H1 (cell line): ENCODE measurements around the gene STRN. TPM values are rescaled to one million over a fixed set of nuclear protein-coding genes. Genes with fewer than 3 reads are reported as not detected.

Experiments used
- CTCF ChIA-PET: fragments of 300-600 bp; sonication (Branson Sonifier 250); formaldehyde crosslinking; loops from one replicate; lab custom pipeline; 2021; ENCODE audit not compliant: partially characterized antibody; lab: Charles Lee
- POLR2A ChIA-PET: fragments of 300-600 bp; sonication (Branson Sonifier 250); formaldehyde crosslinking; loops from one replicate; lab custom pipeline; 2021; ENCODE audit warnings: inconsistent platforms; ENCODE audit not compliant: partially characterized antibody; lab: Charles Lee
- DNase-seq, 2 experiments: peaks; one replicate each; pipeline versions ENCODE4 v3.0.0 to v3.0.0-alpha.2; 2010 to 2022; ENCODE audit warnings: low spot score in 2 of 2, low read depth in 1 of 2, mixed read lengths in 1 of 2
- FAIRE-seq: peaks from 2 replicates; lab custom pipeline; 2011; peaks lifted over from hg19 to GRCh38; lab: Jason Lieb, UNC
- H2AFZ ChIP-seq: 2 replicates; pipeline ENCODE4 v1.8.1; 2012; ENCODE audit warnings: low read length, inconsistent platforms
- H2AK5ac ChIP-seq: 2 replicates; pipeline ENCODE4 v1.6.1; 2013; ENCODE audit warnings: low read depth, low read length
- H2BK120ac ChIP-seq: replicated peaks from 2 replicates; pipeline ENCODE3; 2013; ENCODE audit warnings: low read depth, low read length, inconsistent platforms
- H2BK12ac ChIP-seq: 2 replicates; pipeline ENCODE4 v1.6.1; 2013; ENCODE audit warnings: low read depth, low read length
- H2BK15ac ChIP-seq: 2 replicates; pipeline ENCODE4 v1.6.1; 2013; ENCODE audit warnings: low read length
- H2BK20ac ChIP-seq: 2 replicates; pipeline ENCODE4 v1.6.1; 2013; ENCODE audit warnings: low read length
- H2BK5ac ChIP-seq: 2 replicates; pipeline ENCODE4 v1.6.1; 2013; ENCODE audit warnings: low read depth, low read length
- H3K14ac ChIP-seq: 2 replicates; pipeline ENCODE4 v1.6.1; 2013; ENCODE audit warnings: inconsistent platforms; ENCODE audit not compliant: insufficient read length
- H3K18ac ChIP-seq: 2 replicates; pipeline ENCODE4 v1.6.1; 2013; ENCODE audit warnings: low read length; ENCODE audit errors: extremely low read depth
- H3K23ac ChIP-seq: 2 replicates; pipeline ENCODE4 v1.6.1; 2013; ENCODE audit warnings: inconsistent platforms; ENCODE audit not compliant: insufficient read length
- H3K23me2 ChIP-seq: 2 replicates; pipeline ENCODE4 v1.6.1; 2013; ENCODE audit warnings: low read depth, low read length
- H3K27ac ChIP-seq: 2 replicates; pipeline ENCODE4 v1.6.1; 2011; ENCODE audit warnings: low read depth, low read length, inconsistent platforms
- H3K27me3 ChIP-seq, 4 experiments: replicated peaks in 1 of 4; 1 replicate in 1 of 4; 2 replicates in 3 of 4; pipeline versions ENCODE4 v1.6.1 to v1.8.1; 2011 to 2013; ENCODE audit warnings: low read length in 3 of 4, mild to moderate bottlenecking in 3 of 4, inconsistent platforms in 2 of 4, mixed read lengths in 2 of 4, moderate library complexity in 1 of 4; ENCODE audit not compliant: control insufficient read depth in 3 of 4, insufficient read depth in 3 of 4; ENCODE audit errors: extremely low read depth in 1 of 4
- H3K36me3 ChIP-seq, 4 experiments: 2 replicates each; pipeline versions ENCODE4 v1.6.1 to v1.8.1; 2011 to 2013; ENCODE audit warnings: mild to moderate bottlenecking in 4 of 4, low read length in 3 of 4, moderate library complexity in 2 of 4, control low read depth in 1 of 4, inconsistent platforms in 1 of 4; ENCODE audit not compliant: insufficient read depth in 4 of 4, control insufficient read depth in 2 of 4
- H3K4ac ChIP-seq: replicated peaks from 2 replicates; pipeline ENCODE3; 2013; ENCODE audit warnings: low read length, low read depth, mixed read lengths, inconsistent platforms; ENCODE audit not compliant: insufficient read length
- H3K4me1 ChIP-seq, 4 experiments: replicated peaks in 1 of 4; 1 replicate in 1 of 4; 2 replicates in 3 of 4; pipeline versions ENCODE4 v1.6.1 to v1.8.1; 2011 to 2013; ENCODE audit warnings: low read length in 3 of 4, inconsistent platforms in 2 of 4, mixed read lengths in 1 of 4; ENCODE audit not compliant: insufficient read depth in 4 of 4, control insufficient read depth in 3 of 4
- H3K4me2 ChIP-seq, 2 experiments: 2 replicates each; pipeline versions ENCODE4 v1.6.1 to v1.8.1; 2011 to 2013; ENCODE audit warnings: low read depth in 2 of 2, low read length in 2 of 2, control low read depth in 1 of 2, inconsistent platforms in 1 of 2, mild to moderate bottlenecking in 1 of 2; ENCODE audit not compliant: insufficient read depth in 1 of 2
- H3K4me3 ChIP-seq, 4 experiments: fragments of 200-600, 300-600 bp in 1 of 4; sonication (generic), shearing (Covaris generic), sonication (Bioruptor Twin) in 1 of 4; 2 replicates each; pipeline versions ENCODE4 v1.5.1 to v1.8.1; 2011 to 2016; ENCODE audit warnings: low read length in 4 of 4, low read depth in 3 of 4, control low read depth in 2 of 4, inconsistent platforms in 2 of 4, mild to moderate bottlenecking in 2 of 4, mixed read lengths in 1 of 4, moderate library complexity in 1 of 4; ENCODE audit not compliant: insufficient read depth in 2 of 4; ENCODE audit errors: extremely low read depth in 1 of 4
- H3K56ac ChIP-seq: replicated peaks from 2 replicates; pipeline ENCODE3; 2013; ENCODE audit warnings: low read depth, mild to moderate bottlenecking, mixed read lengths, low read length, inconsistent platforms; ENCODE audit not compliant: insufficient read length
- H3K79me1 ChIP-seq: 2 replicates; pipeline ENCODE4 v1.6.1; 2013; ENCODE audit warnings: low read depth, low read length, control low read depth
- H3K79me2 ChIP-seq, 2 experiments: 2 replicates each; pipeline versions ENCODE4 v1.6.1 to v1.8.1; 2012 to 2013; ENCODE audit warnings: low read length in 2 of 2, mild to moderate bottlenecking in 2 of 2, inconsistent platforms in 1 of 2; ENCODE audit not compliant: insufficient read depth in 2 of 2, control insufficient read depth in 1 of 2
- H3K9ac ChIP-seq, 4 experiments: replicated peaks in 1 of 4; 1 replicate in 1 of 4; 2 replicates in 3 of 4; pipeline versions ENCODE4 v1.6.1 to v1.8.1; 2011 to 2013; ENCODE audit warnings: low read depth in 3 of 4, low read length in 3 of 4, control low read depth in 2 of 4, mild to moderate bottlenecking in 2 of 4, moderate library complexity in 2 of 4, inconsistent platforms in 1 of 4; ENCODE audit errors: extremely low read depth in 1 of 4
- H3K9me3 ChIP-seq, 2 experiments: 2 replicates each; pipeline versions ENCODE4 v1.6.1 to v1.8.1; 2012 to 2013; ENCODE audit warnings: mild to moderate bottlenecking in 2 of 2, moderate library complexity in 2 of 2, control low read depth in 1 of 2, inconsistent platforms in 1 of 2, low read depth in 1 of 2, low read length in 1 of 2, mixed read lengths in 1 of 2; ENCODE audit not compliant: insufficient read depth in 2 of 2
- H4K20me1 ChIP-seq, 2 experiments: replicated peaks in 1 of 2; 2 replicates each; pipeline versions ENCODE3 to v1.8.1; 2011 to 2013; ENCODE audit warnings: inconsistent platforms in 2 of 2, low read length in 2 of 2, mild to moderate bottlenecking in 1 of 2; ENCODE audit not compliant: insufficient read depth in 2 of 2, control insufficient read depth in 1 of 2
- H4K5ac ChIP-seq: 2 replicates; pipeline ENCODE4 v1.6.1; 2013; ENCODE audit warnings: low read length, low read depth, mixed read lengths, inconsistent platforms; ENCODE audit not compliant: insufficient read length
- H4K8ac ChIP-seq: 2 replicates; pipeline ENCODE4 v1.8.0; 2013; ENCODE audit warnings: mild to moderate bottlenecking, moderate library complexity, low read length, inconsistent platforms; ENCODE audit not compliant: insufficient read depth; ENCODE audit errors: extremely low read depth
- H4K91ac ChIP-seq: replicated peaks from 2 replicates; pipeline ENCODE3; 2013; ENCODE audit warnings: low read length, mixed read lengths, inconsistent platforms; ENCODE audit not compliant: insufficient read length
- ASH2L ChIP-seq: fragments of 200-600, 300-600 bp; sonication (generic); IDR thresholded peaks from one replicate; pipeline ENCODE4 v1.7.1; 2017; ENCODE audit warnings: low read length
- GTF2F1 ChIP-seq: IDR thresholded peaks from 2 replicates; pipeline ENCODE4 v1.6.1; 2012; ENCODE audit warnings: low read depth, low read length, improper control_type of control experiment, borderline replicate concordance
- HDAC2 ChIP-seq, 2 experiments: fragments of 300-600 bp in 1 of 2; sonication (generic) in 1 of 2; IDR thresholded peaks; 2 replicates each; pipeline ENCODE4 v1.6.1; 2011 to 2012; ENCODE audit warnings: low read depth in 2 of 2, low read length in 2 of 2, mild to moderate bottlenecking in 2 of 2, moderate library complexity in 2 of 2, borderline replicate concordance in 1 of 2, inconsistent platforms in 1 of 2
- WGBS, 2 experiments: shearing (Covaris generic) in 1 of 2; methylation state at CpG; one replicate each; pipeline versions ENCODE4 v1.1.6 to v1.1.7; 2013 to 2015; ENCODE audit warnings: low lambda C conversion rate in 2 of 2, mixed read lengths in 2 of 2, inconsistent platforms in 1 of 2, low coverage in 1 of 2, missing lambda C conversion rate in 1 of 2; ENCODE audit not compliant: insufficient replicate concordance in 2 of 2, insufficient coverage in 1 of 2, insufficient read length in 1 of 2; ENCODE audit errors: extremely low coverage in 1 of 2, missing lambda C conversion rate in 1 of 2; 5-methylcytosine and 5-hydroxymethylcytosine counted together
- polyA plus RNA-seq, 7 experiments: library from polyadenylated mRNA; depleted of rRNA in 3 of 7; stranded (reverse) in 5 of 7; unstranded in 2 of 7; fragments of >200 nt in 5 of 7; fragments of 200-250 nt in 2 of 7; gene quantifications; 1 replicate in 5 of 7; 2 replicates in 1 of 7; 4 replicates in 1 of 7; pipeline versions ENCODE4 v1.2.1 to v1.2.3, GENCODE V29; 2011 to 2013; ENCODE audit warnings: missing spikeins in 2 of 7, mixed read lengths in 2 of 7
- total RNA-seq: library from RNA; stranded (reverse); fragmentation: NEBNext Ultra II Directional; extraction: Animal tissue kit (Norgen Biotek cat#: 25700); gene quantifications from 2 replicates; pipeline ENCODE4 v1.2.1, GENCODE V29; 2021

The STRN gene
- total and polyA plus RNA-seq, 2 of the 8 experiments (the other 6 are each of a cell fraction or from before 2014, with no cell fraction given): 8.3 to 47.0 TPM

DNA sequence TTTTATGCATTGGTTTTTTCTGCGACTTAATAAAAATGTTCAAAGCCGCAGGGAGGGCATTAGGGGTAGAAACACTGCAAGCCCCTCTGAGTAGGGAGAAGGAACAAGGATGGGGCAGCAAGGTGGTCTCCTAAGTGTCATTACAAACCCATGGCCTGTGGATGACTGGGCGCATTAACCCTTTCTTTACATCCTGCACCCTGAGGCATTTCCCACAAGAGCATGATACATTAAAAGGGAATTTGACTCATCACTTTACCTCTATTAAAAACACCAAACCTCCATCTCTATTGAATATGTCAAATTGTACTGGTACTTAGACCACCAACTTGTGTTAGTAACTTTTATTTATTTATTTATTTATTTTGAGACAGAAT lies 157.3 kb downstream of the STRN start:
- no peak overlapping the region for H2BK120ac ChIP-seq
- H4K5ac ChIP-seq: no peak overlapping the region
- no peaks in the 10 kb centered on the region for H3K4me1 ChIP-seq
- no peak overlapping the region for H3K23ac ChIP-seq
- no peak overlapping the region for H2BK12ac ChIP-seq
- H3K4me2 ChIP-seq: no peak overlapping the region
- H4K8ac ChIP-seq: no peak overlapping the region
- no peak overlapping the region for H2AFZ ChIP-seq
- no peak overlapping the region for H3K9ac ChIP-seq
- no peak overlapping the region for H3K18ac ChIP-seq
- no peak overlapping the region for H3K27ac ChIP-seq
- no peaks in the 10 kb centered on the region for H3K23me2 ChIP-seq
- no peak overlapping the region for H2BK20ac ChIP-seq
- ChIA-PET CTCF (interaction anchor here (0.7 to 2.1 kb wide), 4 partner anchors 12 to 363 kb away, joined by 3 to 4 read pairs (median 4); no protein-coding TSS in a partner anchor), POLR2A (no interaction called here)
- no peak overlapping the region for H2AK5ac ChIP-seq
- no peak overlapping the region for H3K56ac ChIP-seq
- DNase-seq: no peak
- WGBS, 2 experiments: 87% methylated on average over 3 of the region's 3 CpGs; no CpG with 5 or more reads in 1 of the 2 experiments
- peaks cover 0 to 9% of the 10 kb centered on the region in 2 experiments; a peak in 1 of 4 replicates for H3K9me3 ChIP-seq
- H2BK15ac ChIP-seq: no peak overlapping the region
- H3K4me3 ChIP-seq: no peak overlapping the region
- H3K14ac ChIP-seq: no peak overlapping the region
- no peak for FAIRE-seq
- H3K4ac ChIP-seq: no peak overlapping the region
- no peaks in the 10 kb centered on the region for H4K20me1 ChIP-seq
- H3K79me2 ChIP-seq: no peaks in the 10 kb centered on the region
- no peaks in the 10 kb centered on the region; a peak in 1 of 7 replicates for H3K27me3 ChIP-seq
- H4K91ac ChIP-seq: no peak overlapping the region
- H3K36me3 ChIP-seq: no peaks in the 10 kb centered on the region
- H2BK5ac ChIP-seq: no peak overlapping the region
- H3K79me1 ChIP-seq: no peaks in the 10 kb centered on the region
- TF ChIP-seq HDAC2 (IDR thresholded peaks at IDR 0.05; ENCODE audit: borderline replicate concordance in 1 of 2, low read depth in 2 of 2, low read length in 2 of 2): no peak
- no peak for TF ChIP-seq GTF2F1
- no peak for TF ChIP-seq ASH2L
